NCI-H2029 (cell line): ENCODE measurements around the gene TMEM150C.
"Not testable (repeated sequence)": the region's sequence is repeated elsewhere in the genome, so short reads cannot be mapped to it uniquely, and the experiment has no call there.

ENCODE experiments used
- DNase-seq: peaks from one replicate; lab custom pipeline; 2025; lab: John Stamatoyannopoulos, UW

TMEM150C gene

GRCh38 chr4:82569076-82569475 lies 7.3 kb upstream of the TMEM150C start:
- DNase-seq = no peak

- DNase-seq = no peak
Observed at GRCh38 chr4:82567444-82567843, 5.7 kb upstream of the TMEM150C start.

GRCh38 chr4:82562564-82562854 lies 721 bp upstream of the TMEM150C start:
- DNase-seq = no peak

- DNase-seq = no peak
Observed at GRCh38 chr4:82560853-82561785, 669 bp downstream of the TMEM150C start.

- DNase-seq = no peak
Observed at GRCh38 chr4:82559735-82560120, 2.1 kb downstream of the TMEM150C start.

GRCh38 chr4:82559090-82559734 lies 2.6 kb downstream of the TMEM150C start:
- peak; percentile 24 for DNase-seq

- DNase-seq = no peak
Observed at GRCh38 chr4:82555276-82555675, 6.5 kb downstream of the TMEM150C start.

GRCh38 chr4:82553020-82553419 lies 8.8 kb downstream of the TMEM150C start:
- DNase-seq = peak; percentile 30

GRCh38 chr4:82551734-82552133 lies 10.1 kb downstream of the TMEM150C start:
- no peak for DNase-seq

GRCh38 chr4:82547850-82548249 lies 13.9 kb downstream of the TMEM150C start:
- not testable (repeated sequence) for DNase-seq

GRCh38 chr4:82543131-82543530 lies 18.7 kb downstream of the TMEM150C start:
- no peak for DNase-seq

GRCh38 chr4:82542642-82543041 lies 19.1 kb downstream of the TMEM150C start:
- no peak for DNase-seq

GRCh38 chr4:82529322-82529721 lies 32.5 kb downstream of the TMEM150C start:
- no peak for DNase-seq

- no peak for DNase-seq
Observed at GRCh38 chr4:82528868-82529267, 32.9 kb downstream of the TMEM150C start.

- no peak for DNase-seq
Observed at GRCh38 chr4:82528074-82528473, 33.7 kb downstream of the TMEM150C start.

- DNase-seq = no peak
Observed at GRCh38 chr4:82525307-82525911, 36.4 kb downstream of the TMEM150C start.

- DNase-seq = peak; percentile 14
Observed at GRCh38 chr4:82524570-82525152, 37.1 kb downstream of the TMEM150C start.

- peak; percentile 94 for DNase-seq
Observed at GRCh38 chr4:82523179-82523578, 38.6 kb downstream of the TMEM150C start.

- no peak for DNase-seq
Observed at GRCh38 chr4:82522472-82522871, 39.3 kb downstream of the TMEM150C start.

GRCh38 chr4:82521283-82521682 lies 40.5 kb downstream of the TMEM150C start:
- no peak for DNase-seq

- DNase-seq = no peak
Observed at GRCh38 chr4:82519776-82520175, 42.0 kb downstream of the TMEM150C start.

GRCh38 chr4:82519072-82519471 lies 42.7 kb downstream of the TMEM150C start:
- DNase-seq = no peak

GRCh38 chr4:82517043-82517442 lies 44.7 kb downstream of the TMEM150C start:
- DNase-seq = peak; percentile 59
